Tibial nerve (tissue), 3 donors: ENCODE measurements around the gene TSHZ1.

Experiments
- EP300 ChIP-seq, 2 donors: sonication (generic); formaldehyde crosslinking; IDR thresholded peaks; one replicate each; pipeline ENCODE4 v1.6.1; 2017; ENCODE audit warnings: antibody characterized with exemption in 2 of 2, mild to moderate bottlenecking in 1 of 2
- POLR2A ChIP-seq, 2 donors: fragments of 450-650 bp; IDR thresholded peaks; one replicate each; pipeline ENCODE4 v1.6.1; 2017; ENCODE audit warnings: antibody characterized with exemption in 2 of 2, mild to moderate bottlenecking in 2 of 2, moderate library complexity in 2 of 2

- no peak for TF ChIP-seq EP300 (IDR thresholded peaks at IDR 0.05)
- no peak for TF ChIP-seq POLR2A (IDR thresholded peaks at IDR 0.05)
These were observed 17.1 kb downstream of the TSHZ1 start for GRCh38 chr18:75227535-75228296.
